DMS153 treated with DMSO at 0.1 percent for 48 hours (cell line): ENCODE data around the gene MLF2.

Source experiments
- DNase-seq: peaks from one replicate; lab custom pipeline; 2025; ENCODE audit not compliant: unreplicated experiment; lab: John Stamatoyannopoulos, UW

The MLF2 gene, protein sequence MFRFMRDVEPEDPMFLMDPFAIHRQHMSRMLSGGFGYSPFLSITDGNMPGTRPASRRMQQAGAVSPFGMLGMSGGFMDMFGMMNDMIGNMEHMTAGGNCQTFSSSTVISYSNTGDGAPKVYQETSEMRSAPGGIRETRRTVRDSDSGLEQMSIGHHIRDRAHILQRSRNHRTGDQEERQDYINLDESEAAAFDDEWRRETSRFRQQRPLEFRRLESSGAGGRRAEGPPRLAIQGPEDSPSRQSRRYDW

DNA sequence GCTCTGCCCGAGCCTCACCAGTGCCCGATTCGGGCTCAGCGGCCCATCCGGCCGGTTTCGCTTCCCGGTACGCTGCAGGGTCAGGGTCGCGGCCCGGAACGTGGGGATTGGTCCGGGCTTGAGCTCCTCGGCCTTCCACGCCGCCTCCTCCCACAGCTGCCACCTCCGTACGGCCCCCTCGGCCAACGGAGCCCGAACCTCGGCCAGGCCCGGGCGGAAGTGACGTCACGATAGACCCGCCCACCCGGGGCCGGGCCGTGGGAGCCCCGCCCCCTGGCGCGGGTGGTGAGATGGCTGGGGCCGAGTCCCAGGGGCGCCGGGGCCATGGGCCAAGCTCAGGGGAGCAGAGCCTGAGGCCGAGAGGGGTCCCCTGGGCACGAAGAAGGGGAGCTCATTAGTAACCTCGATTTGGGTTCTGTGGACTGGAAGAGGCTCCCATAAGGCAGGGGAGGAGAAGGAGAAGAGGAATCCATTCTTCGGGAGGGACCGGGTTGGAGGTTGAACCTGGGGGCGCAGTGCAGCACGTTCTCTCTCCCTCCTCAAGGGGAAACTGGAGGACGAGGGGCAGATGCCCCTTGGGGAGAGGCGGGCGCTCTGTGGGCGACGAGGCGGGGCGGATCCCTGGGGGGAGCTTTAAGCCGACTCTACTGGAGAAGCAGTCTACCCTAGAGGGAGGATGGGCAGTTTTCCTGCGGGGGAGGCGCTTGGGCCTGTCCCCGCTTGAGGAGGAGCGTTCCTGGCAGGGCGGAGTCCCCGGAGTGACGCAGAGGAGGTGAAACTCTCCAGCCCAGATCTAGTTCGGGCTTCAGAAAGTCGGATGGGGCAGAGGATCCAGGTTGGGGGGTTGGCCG is at the start of gene MLF2:
Gene MLF2, minus strand, starts transcription at position 221 of the 851 bp plus-strand sequence. CDS start 807 bp downstream, outside the sequence.
- peak; percentile 91 for DNase-seq

DNA sequence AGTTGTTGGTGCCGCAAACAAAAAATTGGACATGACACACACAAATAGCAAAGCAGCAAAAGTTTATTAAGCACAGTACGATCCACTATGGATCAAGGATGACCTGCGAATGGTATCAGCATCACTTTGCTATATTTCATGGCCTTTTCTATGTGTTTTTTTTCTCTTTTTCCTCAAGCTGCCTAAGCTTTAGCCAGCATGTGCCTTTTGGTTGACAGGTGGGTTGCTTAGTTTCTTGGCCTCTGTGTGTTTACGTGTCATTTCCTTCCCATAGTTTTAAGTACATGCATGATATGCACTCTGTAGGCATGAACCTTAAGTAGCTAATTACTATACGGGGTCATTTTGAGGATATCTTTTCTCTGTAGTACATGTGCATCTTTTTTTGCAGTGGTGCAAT is 46.2 kb upstream of the MLF2 start:
- no peak for DNase-seq

DNA sequence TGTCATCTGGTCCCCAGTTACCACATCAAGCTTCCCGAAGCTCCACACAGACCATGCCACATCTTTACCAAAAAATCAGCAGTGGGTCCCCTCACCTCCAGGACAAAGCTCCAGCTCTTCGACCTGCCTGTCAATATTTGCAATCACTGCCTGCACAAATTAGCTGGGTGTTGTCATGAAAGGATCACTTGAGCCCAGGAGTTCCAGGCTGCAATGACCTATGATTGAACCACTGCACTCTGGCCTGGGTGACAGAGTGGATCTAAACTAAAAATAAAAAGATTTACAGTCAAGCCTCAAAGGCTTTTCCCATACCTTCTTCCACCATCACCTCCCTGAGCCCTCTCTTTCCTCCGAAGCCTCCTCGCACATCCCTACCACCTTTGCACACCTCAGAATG is 43.6 kb upstream of the MLF2 start:
- no peak for DNase-seq

DNA sequence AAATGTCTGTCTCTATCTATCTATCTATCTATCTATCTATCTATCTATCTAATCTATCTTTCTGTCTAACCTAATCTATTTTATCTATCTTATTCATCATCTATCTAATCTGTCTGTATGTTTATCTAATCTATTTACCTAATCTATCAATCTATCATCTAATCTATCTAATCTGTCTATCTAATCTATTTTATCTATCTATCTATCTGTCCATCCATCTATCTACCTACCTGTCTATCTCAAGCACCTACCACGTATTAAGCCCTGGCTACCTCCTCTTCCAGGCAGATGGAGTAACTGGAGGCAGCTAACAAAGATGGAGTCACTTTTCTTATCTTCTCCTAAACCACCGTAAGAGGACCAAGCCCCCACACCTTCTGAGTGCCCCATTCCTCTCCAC is 42.1 kb upstream of the MLF2 start:
- DNase-seq, result no peak

DNA sequence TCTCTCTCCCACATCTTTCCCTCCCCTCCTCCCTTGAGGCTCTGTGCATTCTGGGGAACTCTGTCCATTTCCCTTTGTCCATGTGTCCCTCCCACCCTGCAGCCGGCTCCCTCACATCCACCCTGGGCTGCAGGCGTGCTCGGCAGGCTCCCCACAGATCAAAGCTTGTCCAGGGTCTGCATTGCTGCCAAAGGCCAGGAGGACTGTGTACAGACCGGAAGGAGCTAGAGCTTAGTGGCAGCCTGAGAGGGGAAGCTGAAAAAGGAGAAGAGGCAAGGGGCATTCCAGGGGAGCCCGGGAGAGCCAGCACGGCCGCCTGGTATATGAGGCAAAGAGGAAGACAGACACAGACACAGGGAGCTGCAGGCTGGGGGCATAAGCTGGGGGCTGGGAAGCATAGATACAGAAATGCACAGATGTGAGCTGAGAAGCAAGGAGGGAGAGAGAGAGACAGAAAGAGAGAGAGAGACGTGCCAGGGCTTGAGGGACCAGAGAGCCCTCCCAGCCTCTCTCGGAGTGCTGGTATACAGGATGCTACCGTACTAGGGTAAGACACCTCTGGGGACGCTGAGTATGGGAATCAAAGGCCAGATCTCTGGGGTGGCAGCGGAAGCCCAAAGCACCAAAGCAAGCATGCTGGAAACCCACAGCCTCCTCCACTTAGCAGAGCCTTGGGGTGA is 39.7 kb upstream of the MLF2 start:
- DNase-seq, result no peak

DNA sequence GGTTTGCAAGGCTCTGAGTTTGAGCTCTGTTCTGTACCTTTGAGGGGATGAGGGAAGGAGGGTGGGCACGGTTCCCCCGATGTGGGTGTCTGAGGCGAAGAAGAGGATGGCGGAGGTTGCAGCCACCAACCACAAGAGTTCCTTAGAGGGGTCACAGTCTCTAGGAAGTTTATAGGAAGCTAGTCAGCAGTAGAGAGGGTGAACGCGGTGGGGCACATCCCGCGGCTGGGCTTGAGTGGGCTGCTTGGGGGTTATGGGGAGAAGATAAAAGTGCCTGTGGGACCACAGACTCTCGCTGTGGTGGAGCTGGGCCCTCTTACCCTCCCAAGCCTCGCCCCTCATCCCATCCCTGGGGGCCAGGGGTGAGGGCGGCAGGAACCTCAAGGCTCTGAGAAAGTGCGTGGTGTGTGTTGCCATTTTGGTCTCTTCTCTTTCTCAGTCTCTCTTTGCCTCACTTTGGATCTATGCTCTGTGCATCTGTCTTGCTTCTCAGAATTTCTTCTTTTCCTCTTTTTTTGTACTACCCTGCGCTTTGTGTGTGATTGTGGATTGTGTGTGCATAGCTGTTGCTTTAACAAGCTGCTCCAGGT is 39.1 kb upstream of the MLF2 start:
- DNase-seq, result no peak

DNA sequence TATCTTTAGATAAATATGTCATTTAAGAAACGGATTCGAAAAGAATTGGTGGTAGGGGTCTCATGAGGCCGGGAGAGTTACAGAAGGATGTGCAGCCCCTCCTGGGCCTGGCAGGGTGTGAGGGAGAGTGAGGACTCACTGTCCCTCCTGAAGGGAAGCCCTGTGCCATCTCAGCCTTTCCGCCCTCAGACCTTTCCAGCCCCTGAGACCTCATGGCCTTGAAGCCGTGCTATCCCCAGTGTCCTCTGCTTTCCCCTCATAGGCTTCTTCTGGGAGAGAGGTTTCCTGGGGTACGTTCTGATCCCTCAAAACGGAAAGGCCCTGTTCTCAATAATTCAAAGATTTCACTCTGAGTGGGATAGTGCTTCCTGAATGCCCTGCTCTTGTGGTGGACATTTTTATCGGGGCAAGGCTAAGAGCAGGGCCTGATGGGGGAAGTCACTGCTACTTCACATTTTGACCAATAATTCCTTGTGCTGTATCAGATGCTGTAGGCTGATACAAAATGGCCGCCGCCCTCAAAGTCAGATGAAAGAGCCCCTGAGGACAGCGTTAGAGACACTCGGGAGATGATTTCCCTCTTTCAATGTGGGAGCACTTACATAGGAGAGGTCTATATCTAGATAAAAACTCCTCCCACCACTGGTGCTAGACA is 37.7 kb upstream of the MLF2 start:
- DNase-seq, result no peak

DNA sequence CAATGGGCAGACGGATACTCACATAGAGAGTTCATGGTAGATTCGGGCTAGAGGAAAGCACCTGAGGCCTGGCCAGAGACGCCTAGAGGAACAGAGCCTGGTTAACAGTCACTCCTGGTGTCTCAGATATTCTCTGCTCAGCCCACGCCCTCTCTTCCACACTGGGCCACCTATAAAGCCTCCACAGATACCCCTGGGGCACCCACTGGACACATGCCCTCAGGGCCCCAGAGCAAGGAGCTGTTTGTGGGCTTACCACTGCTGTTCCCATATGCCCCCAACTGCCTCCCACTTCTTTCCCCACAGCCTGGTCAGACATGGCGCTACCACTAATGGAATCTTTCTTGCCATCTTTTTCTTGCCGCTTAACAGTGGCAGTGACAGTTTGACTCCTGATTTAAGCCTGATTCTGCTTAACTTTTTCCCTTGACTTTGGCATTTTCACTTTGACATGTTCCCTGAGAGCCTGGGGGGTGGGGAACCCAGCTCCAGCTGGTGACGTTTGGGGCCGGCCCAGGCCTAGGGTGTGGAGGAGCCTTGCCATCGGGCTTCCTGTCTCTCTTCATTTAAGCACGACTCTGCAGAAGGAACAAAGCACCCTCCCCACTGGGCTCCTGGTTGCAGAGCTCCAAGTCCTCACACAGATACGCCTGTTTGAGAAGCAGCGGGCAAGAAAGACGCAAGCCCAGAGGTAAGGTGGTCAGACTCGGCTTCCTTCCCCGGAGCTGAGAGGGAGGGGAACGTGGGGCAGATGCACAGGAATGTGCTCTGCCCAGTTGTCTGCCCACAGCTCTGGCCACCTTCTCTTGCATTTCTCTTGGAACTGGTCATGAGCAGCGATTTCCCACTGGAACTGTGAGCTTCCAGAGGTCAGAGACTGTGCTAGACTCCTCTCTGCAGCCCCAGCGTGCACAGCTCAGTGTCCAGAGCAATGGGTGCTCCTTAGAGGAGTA is 36.3 kb upstream of the MLF2 start, which contains the start of gene CD4:
Gene CD4, plus strand, starts transcription at position 557 of the 953 bp plus-strand sequence. CDS start 10,611 bp downstream, outside the sequence.
- no peak for DNase-seq

DNA sequence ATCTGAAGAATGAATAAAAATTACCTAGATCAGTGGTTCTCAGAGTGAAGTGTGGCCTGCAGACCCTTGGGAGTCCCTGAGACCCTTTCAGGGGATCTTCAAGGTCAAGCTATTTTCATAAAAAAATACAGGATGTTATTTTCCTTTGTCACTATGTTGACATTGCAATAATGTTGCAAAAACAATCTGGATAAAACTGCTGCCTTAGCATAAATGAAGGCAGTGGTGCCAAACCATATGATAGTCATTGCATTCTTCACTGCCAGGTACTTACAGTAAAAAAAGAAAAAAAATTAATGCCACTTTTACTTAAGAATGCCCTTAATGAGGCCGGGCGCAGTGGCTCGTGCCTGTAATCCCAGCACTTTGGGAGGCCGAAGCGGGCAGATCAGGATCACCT is 34.4 kb upstream of the MLF2 start:
- no peak for DNase-seq

DNA sequence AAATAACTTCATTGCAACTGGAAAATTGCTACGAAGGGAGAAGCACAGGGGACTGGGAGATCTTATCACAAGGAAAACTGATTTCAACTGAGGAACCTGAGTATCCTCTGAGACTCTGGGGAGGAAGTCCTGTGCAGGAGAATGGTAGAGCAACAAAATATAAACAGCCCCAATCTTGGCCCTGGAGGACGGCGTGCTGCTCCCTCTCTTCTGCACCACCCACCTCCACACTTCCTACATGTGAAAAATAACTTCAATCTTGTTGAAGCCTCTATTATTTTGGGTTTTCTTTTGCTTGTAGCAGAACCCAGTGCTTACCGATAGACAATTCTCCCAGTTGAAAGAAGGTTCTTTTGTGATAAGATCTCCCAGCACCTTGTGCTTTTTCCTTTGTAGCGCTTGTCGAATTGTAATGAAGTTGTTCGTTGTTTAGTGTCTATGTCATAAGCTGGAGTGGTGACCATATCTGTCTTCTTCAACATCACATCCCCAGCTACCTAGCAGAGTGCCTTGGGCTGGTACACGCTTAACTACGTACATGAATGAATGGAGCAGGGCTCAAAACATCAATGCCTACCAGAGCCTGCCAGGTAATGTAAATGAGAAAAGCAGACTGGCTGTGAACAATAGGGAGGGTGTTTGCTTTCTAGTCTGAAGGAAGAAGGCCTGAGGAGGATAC is 33.6 kb upstream of the MLF2 start:
- DNase-seq, result no peak

DNA sequence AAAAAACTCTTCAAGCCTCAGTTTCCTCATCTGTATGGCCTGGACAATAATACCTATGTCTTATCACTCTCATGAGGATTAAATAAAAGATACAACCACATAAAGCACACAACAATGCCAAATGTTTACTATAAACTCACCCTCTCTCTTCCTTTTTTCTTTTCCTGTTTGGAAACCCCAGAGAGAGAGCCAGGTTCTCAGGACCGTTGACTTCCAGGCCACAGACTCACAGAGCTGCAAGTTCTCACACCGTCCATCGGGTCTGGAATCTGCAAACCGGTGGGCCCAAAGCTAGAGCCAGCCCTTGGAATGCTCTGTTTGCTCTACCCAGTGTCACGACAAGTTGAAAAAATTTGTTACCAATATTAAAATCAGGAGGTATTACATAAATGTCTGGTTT is 31.8 kb upstream of the MLF2 start:
- no peak for DNase-seq

DNA sequence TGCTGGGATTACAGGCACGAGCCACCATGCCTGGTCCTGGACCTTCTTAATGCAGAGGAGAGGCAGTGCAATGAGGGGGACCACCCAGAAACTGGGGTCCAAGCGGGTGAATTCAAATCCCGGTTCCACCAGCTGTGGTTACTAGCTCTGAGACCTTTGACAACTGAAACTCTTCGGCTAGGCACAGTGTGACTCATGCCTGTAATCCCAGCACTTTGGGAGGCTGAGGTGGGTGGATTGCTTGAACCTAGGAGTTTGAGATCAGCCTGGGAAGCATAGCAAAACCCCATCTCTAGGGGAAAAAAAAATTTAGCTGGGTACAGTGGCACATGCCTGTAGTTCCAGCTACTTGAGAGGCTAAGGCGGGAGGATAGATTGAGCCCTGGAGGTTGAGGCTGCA is 31.4 kb upstream of the MLF2 start:
- DNase-seq, result no peak

DNA sequence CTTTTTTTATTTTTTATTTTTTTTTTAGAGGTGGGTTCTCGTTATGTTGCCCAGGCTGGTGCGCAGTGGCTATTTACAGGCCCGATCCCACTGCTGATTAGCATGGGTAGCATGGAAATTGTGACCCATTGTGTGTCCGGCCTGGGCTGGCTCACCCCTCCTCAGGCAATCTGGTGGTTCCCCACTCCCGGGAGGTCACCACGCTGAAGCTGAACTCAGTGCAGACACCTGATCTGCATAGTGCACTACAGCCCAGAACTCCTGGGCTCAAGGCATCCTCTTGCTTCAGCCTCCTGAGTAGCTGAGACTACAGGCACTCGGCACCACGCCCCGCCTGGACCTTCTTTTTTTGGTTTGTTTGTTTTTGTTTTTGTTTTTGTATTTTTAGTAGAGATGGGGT is 30.9 kb upstream of the MLF2 start:
- DNase-seq, result no peak

DNA sequence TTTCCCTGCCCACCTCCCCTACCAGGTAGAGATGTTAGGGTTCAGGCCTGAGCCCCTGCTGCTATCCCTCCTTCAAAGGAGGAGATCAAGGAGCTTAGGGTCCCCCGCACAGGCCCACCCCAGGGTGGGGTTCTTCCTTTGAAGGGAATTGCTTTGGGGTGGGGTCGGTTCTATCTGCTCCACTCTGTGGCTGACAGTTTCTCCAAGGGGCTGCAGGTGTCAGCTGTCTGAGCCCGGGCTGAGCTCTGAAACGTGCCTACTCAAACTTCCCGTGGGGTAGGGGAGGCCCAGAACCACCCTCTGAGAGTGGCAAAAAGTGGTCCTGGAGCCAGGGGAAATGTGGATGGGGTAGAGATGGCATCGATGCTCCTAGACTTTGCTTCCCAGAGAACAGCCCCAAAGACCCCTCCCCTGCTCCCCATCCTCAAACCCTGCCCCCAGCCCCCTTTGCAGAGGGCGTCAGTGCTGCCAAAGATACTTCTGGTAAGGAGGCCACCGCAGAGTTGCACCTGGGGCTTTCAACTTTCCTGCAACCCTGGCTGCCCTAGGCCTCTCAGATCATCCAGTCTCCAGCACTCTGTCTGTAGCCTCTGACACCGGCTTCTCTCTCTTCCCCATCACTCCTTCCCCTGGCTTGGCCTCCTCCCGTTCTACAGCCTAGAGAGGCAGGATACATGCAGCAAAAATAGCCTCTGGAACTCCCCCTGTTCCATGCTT is 30.1 kb upstream of the MLF2 start:
- DNase-seq, result no peak

DNA sequence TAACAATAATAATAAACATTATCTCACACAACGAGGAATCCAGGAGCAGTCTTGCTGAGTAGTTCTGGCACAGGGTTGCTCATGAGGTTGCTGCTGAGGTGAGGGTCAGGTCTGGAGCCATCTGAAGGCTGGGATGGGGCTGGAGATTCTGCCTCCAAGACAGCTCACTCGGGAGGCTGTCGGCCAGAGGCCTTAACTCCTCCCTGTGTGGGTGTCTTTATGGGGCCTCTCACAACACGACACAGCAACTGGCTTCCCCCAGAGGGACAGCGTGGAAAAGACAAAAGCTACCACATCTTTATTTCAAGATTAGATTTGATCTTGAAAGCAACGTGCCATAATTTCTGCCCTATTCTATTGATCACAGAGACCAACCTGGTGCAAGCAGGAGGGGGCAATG is 29.2 kb upstream of the MLF2 start:
- no peak for DNase-seq

DNA sequence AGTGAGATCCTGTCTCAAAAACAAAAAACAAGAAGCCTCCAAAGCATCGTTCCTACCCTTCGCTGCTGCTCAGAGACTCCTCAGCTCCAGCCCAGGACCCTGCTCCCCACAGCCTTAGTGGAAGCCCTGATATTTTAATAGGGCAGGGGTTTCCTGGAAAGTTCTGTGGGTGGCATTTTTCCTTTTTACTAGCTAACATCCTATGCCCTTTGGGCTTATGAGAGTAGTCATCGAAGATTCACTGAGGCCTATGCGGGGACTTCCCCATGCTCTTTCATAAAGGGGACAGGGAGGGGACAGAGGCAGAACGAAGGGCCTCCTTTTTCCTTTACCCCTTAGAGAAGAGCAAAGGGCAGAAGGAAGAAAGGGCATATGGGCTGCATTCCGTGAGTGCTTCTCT is 27.6 kb upstream of the MLF2 start:
- no peak for DNase-seq

DNA sequence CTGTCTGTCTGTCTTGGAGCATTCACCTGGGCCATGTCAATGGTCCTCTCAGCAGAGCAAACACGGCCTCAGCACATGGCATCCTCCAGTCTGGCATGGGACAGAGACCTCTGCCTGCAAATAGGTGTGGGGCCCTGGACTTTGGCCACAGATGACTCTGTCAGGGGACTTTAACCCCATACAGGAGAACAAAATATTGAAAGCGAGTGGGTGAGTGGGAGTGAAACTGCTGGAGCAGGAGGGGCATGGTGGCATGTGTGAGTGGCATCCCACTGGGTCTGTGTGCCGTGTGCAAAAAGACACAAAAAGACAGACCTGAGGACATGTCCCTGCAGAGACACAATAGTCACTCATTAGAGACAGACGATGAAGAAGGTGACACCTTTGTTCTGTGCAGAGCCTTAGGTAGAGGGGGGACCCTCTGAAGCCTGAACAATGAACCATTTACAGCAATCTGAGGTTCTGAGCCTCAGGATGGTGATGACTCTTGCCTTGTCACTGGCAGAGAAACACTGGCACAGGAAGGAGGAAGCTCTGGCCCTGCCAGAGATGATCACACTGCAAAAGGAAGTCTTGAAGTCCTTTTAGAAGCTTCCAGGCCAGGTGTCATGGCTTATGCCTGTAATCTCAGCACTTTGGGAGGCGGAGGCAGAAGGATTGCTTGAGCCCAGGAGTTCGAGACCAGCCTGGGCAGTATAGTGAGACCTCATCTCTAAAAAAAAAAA is 26.9 kb upstream of the MLF2 start:
- no peak for DNase-seq
